Right renal cortex interstitium (tissue), 3 donors: ENCODE data around the gene MRRF. TPM values are rescaled to one million over a fixed set of nuclear protein-coding genes. Genes with fewer than 3 reads are reported as not detected.

Experiments used
- DNase-seq, 3 donors: peaks; one replicate each; pipeline ENCODE4 v3.0.0-alpha.2; 2013; ENCODE audit warnings: low read depth in 3 of 3, low spot score in 2 of 3
- polyA plus RNA-seq, 3 donors: library from polyadenylated mRNA; unstranded; fragments of 120-200 nt; gene quantifications; one replicate each; pipeline ENCODE4 v1.2.1, GENCODE V29; 2013; ENCODE audit not compliant: insufficient read length in 3 of 3

The MRRF gene
- polyA plus RNA-seq, 3 donors = 42.8 to 46.3 (median 44.5) TPM

DNA sequence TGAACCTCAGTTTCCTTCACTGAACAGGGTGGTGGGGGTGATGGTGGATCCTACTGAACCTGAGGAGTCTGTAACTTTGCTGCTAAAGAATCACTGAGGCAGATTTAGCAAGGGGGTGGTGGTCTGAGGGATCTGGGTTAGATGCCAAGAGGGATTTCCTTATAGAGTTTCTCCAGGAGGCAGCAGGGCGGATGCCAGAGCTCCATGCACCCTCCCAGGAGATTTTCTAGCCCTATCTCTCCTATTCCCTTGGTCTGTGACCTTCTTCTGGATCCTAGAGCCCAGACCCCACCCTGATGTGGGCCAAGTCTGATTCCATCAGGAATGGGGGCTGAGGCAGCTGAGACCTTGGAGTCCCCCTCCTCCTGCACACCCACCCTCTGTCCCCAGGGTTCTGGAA is 112.1 kb downstream of the MRRF start:
- no peak for DNase-seq

- DNase-seq = no peak
Observed at GRCh38 chr9:122377241-122378164, 112.8 kb downstream of the MRRF start.

GRCh38 chr9:122378236-122378635 is 113.6 kb downstream of the MRRF start:
- DNase-seq = no peak

DNA sequence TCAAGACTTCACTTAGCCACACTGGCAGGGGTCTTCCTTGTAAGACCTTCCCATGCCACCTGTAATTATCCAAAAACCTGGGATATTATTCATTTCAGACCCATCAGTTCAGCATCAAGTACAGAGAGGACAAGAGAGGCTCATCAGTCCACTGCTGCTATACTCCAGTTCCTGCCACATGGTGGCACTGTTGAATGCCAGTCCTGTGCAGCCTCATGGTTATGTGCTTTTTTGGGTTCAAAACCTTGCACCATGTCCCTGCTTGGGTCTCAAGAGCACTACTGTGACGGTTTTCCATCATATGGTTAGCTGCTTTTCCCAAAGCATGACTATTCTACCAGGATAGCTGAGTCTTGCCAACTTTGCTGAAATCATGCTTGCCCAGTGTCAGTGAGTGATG is 114.7 kb downstream of the MRRF start:
- no peak for DNase-seq

DNA sequence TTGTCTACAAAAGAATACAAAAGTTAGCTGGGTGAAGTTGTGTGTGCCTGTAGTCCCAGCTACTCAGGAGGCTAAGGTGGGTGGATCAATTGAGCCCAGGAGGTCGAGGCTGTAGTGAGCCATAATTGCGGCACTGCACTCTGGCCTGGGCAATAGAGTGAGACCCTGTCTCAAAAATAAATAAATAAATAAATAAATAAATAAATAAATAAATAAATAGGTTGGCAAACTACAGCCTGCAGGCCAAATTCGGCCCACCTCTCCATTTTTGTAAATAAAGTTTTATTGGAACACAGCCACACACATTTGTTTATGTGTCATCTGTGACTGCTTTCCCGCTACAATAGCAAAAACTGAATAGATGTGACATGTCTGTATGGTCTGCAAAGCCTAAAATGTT is 115.6 kb downstream of the MRRF start:
- no peak for DNase-seq

Other genes starting within 250 kb of the MRRF start
- gene TTLL11, start 171.6 kb upstream of the MRRF start, polyA plus RNA-seq = 1 to 10 TPM; 6.0 to 6.7 (median 6.2) TPM
- 10 to 100 TPM; 81.0 to 91.6 (median 89.5) TPM for gene NDUFA8, start 105.1 kb upstream of the MRRF start, polyA plus RNA-seq
- gene MORN5, start 105.0 kb upstream of the MRRF start, polyA plus RNA-seq = 1 to 10 TPM; 2.4 to 3.4 (median 3.1) TPM
- 1 to 10 TPM; 3.3 to 3.8 (median 3.5) TPM for gene LHX6, start 35.9 kb upstream of the MRRF start, polyA plus RNA-seq
- gene RBM18, start within 50 bp of the MRRF start, polyA plus RNA-seq = 10 to 100 TPM; 37.7 to 39.3 (median 37.9) TPM
- 1 to 10 TPM; 4.4 to 6.3 (median 5.4) TPM for gene PTGS1, start 106.1 kb downstream of the MRRF start, polyA plus RNA-seq
- not detected for gene OR1J1, start 213.0 kb downstream of the MRRF start, polyA plus RNA-seq
- gene OR1J2, start 245.9 kb downstream of the MRRF start, polyA plus RNA-seq = not detected